ENCODE data around the gene RNU1-1.
A peak's percentile ranks its signal among the peaks of the same experiment; 100 is the strongest.
"Not testable (repeated sequence)": the region's sequence is repeated elsewhere in the genome, so short reads cannot be mapped to it uniquely, and the experiment has no call there.

RNU1-1 gene

GRCh38 chr1:16521679-16522078 is 7.6 kb upstream of the RNU1-1 start:
- DNase-seq (ENCODE audit: low spot score) = not testable (repeated sequence)

GRCh38 chr1:16521288-16521583 is 7.2 kb upstream of the RNU1-1 start:
- DNase-seq (ENCODE audit: low spot score) = no peak

- not testable (repeated sequence) for DNase-seq (ENCODE audit: low spot score)
These were observed 6.6 kb upstream of the RNU1-1 start for GRCh38 chr1:16520435-16521287.

- DNase-seq (ENCODE audit: low spot score) = not testable (repeated sequence)
These were observed 5.3 kb upstream of the RNU1-1 start for GRCh38 chr1:16519255-16519951.

GRCh38 chr1:16518913-16519254 is 4.8 kb upstream of the RNU1-1 start:
- DNase-seq (ENCODE audit: low spot score) = not testable (repeated sequence)

- DNase-seq (ENCODE audit: low spot score) = not testable (repeated sequence)
These were observed 2.8 kb upstream of the RNU1-1 start for GRCh38 chr1:16516694-16517410.

- peak; percentile 100 for DNase-seq (ENCODE audit: low spot score)
These were observed 526 bp downstream of the RNU1-1 start for GRCh38 chr1:16513412-16514106.

- peak; percentile 89 for DNase-seq (ENCODE audit: low spot score)
These were observed 1.3 kb downstream of the RNU1-1 start for GRCh38 chr1:16512624-16513411.

- DNase-seq (ENCODE audit: low spot score) = peak; percentile 80
These were observed 2.2 kb downstream of the RNU1-1 start for GRCh38 chr1:16511926-16512325.

- peak; percentile 77 for DNase-seq (ENCODE audit: low spot score)
These were observed 5.1 kb downstream of the RNU1-1 start for GRCh38 chr1:16508861-16509445.

- DNase-seq (ENCODE audit: low spot score) = not testable (repeated sequence)
These were observed 7.5 kb downstream of the RNU1-1 start for GRCh38 chr1:16506364-16507136.

- not testable (repeated sequence) for DNase-seq (ENCODE audit: low spot score)
These were observed 8.2 kb downstream of the RNU1-1 start for GRCh38 chr1:16505870-16506269.

- no peak for DNase-seq (ENCODE audit: low spot score)
These were observed 10.6 kb downstream of the RNU1-1 start for GRCh38 chr1:16503494-16503893.

- not testable (repeated sequence) for DNase-seq (ENCODE audit: low spot score)
These were observed 12.6 kb downstream of the RNU1-1 start for GRCh38 chr1:16501446-16501845.

GRCh38 chr1:16500975-16501374 is 13.1 kb downstream of the RNU1-1 start:
- DNase-seq (ENCODE audit: low spot score) = not testable (repeated sequence)

GRCh38 chr1:16500466-16500865 is 13.6 kb downstream of the RNU1-1 start:
- not testable (repeated sequence) for DNase-seq (ENCODE audit: low spot score)

GRCh38 chr1:16498573-16499413 is 15.3 kb downstream of the RNU1-1 start:
- peak; percentile 96 for DNase-seq (ENCODE audit: low spot score)

GRCh38 chr1:16498047-16498446 is 16.0 kb downstream of the RNU1-1 start:
- not testable (repeated sequence) for DNase-seq (ENCODE audit: low spot score)

- peak; percentile 48 for DNase-seq (ENCODE audit: low spot score)
These were observed 16.6 kb downstream of the RNU1-1 start for GRCh38 chr1:16497474-16497904.
